PC-9 (cell line): ENCODE data around the gene FYN. TPM values are rescaled to one million over a fixed set of nuclear protein-coding genes. Genes with fewer than 3 reads are reported as not detected.

Source experiments
- BruUV-seq: library from RNA; stranded (reverse); fragments of 400-500 nt; replicated peaks from 2 replicates; lab custom pipeline; 2021; lab: Mats Ljungman, UMichigan
- CTCF ChIA-PET: fragments of 300-600 bp; sonication (Branson Sonifier 250); formaldehyde crosslinking; loops from one replicate; lab custom pipeline; 2022; ENCODE audit warnings: antibody characterized with exemption; lab: Charles Lee
- POLR2A ChIA-PET: fragments of 300-600 bp; sonication (Branson Sonifier 250); formaldehyde crosslinking; loops from one replicate; lab custom pipeline; 2022; ENCODE audit warnings: antibody characterized with exemption; ENCODE audit not compliant: unreplicated experiment; lab: Charles Lee
- DNase-seq, 2 experiments: peaks; one replicate each; pipeline versions ENCODE4 v3.0.0 to v3.0.0-alpha.2; 2015 to 2022; ENCODE audit warnings: mixed read lengths in 1 of 2
- H2AFZ ChIP-seq: fragments of 200-600 bp; sonication (generic); 2 replicates; pipeline ENCODE4 v1.8.1; 2017; ENCODE audit warnings: antibody characterized with exemption
- H3F3A ChIP-seq: fragments of 200-600 bp; sonication (generic); 2 replicates; pipeline ENCODE4 v1.8.1; 2017; ENCODE audit warnings: antibody characterized with exemption, mild to moderate bottlenecking, low read depth; ENCODE audit not compliant: insufficient read depth
- H3K27ac ChIP-seq: fragments of 200-600 bp; sonication (generic); 2 replicates; pipeline ENCODE4 v1.6.1; 2016; ENCODE audit warnings: mixed run types
- H3K27me3 ChIP-seq: fragments of 200-600 bp; sonication (generic); 2 replicates; pipeline ENCODE4 v1.6.1; 2016; ENCODE audit warnings: low read depth, mixed run types; ENCODE audit not compliant: insufficient read depth
- H3K36me3 ChIP-seq: fragments of 200-600 bp; sonication (generic); 2 replicates; pipeline ENCODE4 v1.6.1; 2016; ENCODE audit warnings: low read depth, mixed run types
- H3K4me1 ChIP-seq: fragments of 200-600 bp; sonication (generic); replicated peaks from 2 replicates; pipeline ENCODE4 v1.6.1; 2016; ENCODE audit warnings: mixed run types; ENCODE audit not compliant: insufficient read depth
- H3K4me2 ChIP-seq: fragments of 200-600 bp; sonication (generic); 2 replicates; pipeline ENCODE4 v1.6.1; 2017; ENCODE audit warnings: mixed run types
- H3K4me3 ChIP-seq: fragments of 200-600 bp; sonication (generic); 2 replicates; pipeline ENCODE4 v1.6.1; 2016; ENCODE audit warnings: mixed run types
- H3K79me2 ChIP-seq: fragments of 200-600 bp; sonication (generic); 2 replicates; pipeline ENCODE4 v1.6.1; 2017; ENCODE audit warnings: low read depth, mixed run types
- H3K9me2 ChIP-seq: fragments of 200-600 bp; sonication (generic); 2 replicates; pipeline ENCODE4 v1.8.1; 2017; ENCODE audit warnings: mild to moderate bottlenecking; ENCODE audit not compliant: insufficient read depth
- H3K9me3 ChIP-seq: fragments of 200-600 bp; sonication (generic); 2 replicates; pipeline ENCODE4 v1.8.1; 2016; ENCODE audit warnings: low read depth; ENCODE audit not compliant: insufficient read depth
- H4K20me1 ChIP-seq: fragments of 200-600 bp; sonication (generic); 2 replicates; pipeline ENCODE4 v1.8.1; 2017; ENCODE audit not compliant: insufficient read depth
- CTCF ChIP-seq: fragments of 200-600 bp; sonication (generic); conservative IDR thresholded peaks from 2 replicates; pipeline ENCODE4 v1.6.1; 2017; ENCODE audit warnings: mixed run types, antibody characterized with exemption, mild to moderate bottlenecking, moderate library complexity
- EZH2 ChIP-seq: fragments of 200-600 bp; sonication (generic); IDR thresholded peaks from 2 replicates; pipeline ENCODE4 v1.8.0; 2017; ENCODE audit warnings: antibody characterized with exemption, low read depth
- intact Hi-C: fragments of 100-400 bp; cut with micrococcal nuclease; formaldehyde crosslinking; loops from one replicate; pipeline ENCODE4 v1.10.0; 2022; ENCODE audit not compliant: unreplicated experiment
- total RNA-seq: library from RNA; stranded (reverse); gene quantifications from 2 replicates; pipeline ENCODE4 v1.2.3, GENCODE V29; 2021

FYN gene
- total RNA-seq, 1 experiment from 2014 or later: 53.3 TPM

- CTCF ChIA-PET: no interaction called here
- Histone ChIP-seq H3K4me3 (no peak overlapping the region), H3K27ac (no peak overlapping the region), H3K27me3 (no peaks in the 10 kb centered on the region), H3K4me2 (no peak overlapping the region), H2AFZ (no peak overlapping the region), H3K36me3 (no peaks in the 10 kb centered on the region), H3K9me2 (no peaks in the 10 kb centered on the region), H3K9me3 (no peaks in the 10 kb centered on the region), H3K4me1 (0 out of 2 replicates have a peak, but pooled peaks cover 5% of the 10 kb centered on the region), H3F3A (no peaks in the 10 kb centered on the region; the same call in 1 of the 2 replicates), H3K79me2 (no peaks in the 10 kb centered on the region), H4K20me1 (no peaks in the 10 kb centered on the region)
- BruUV-seq: no TSS peak
- no peak for DNase-seq
- TF ChIP-seq CTCF (no peak), EZH2 (no peak)
- POLR2A ChIA-PET: interaction anchor here (0.6 kb wide), 1 partner anchor 1917 kb away, joined by 10 read pairs; no protein-coding TSS in a partner anchor
- intact Hi-C loops: loop anchor here (5.0 kb wide), 1 partner anchor 83 kb away; no protein-coding TSS in a partner anchor
Observed at GRCh38 chr6:111714416-111715270, 158.6 kb downstream of the FYN start.

- Histone ChIP-seq H3K36me3 (no peaks in the 10 kb centered on the region), H3K27me3 (no peaks in the 10 kb centered on the region), H2AFZ (no peak overlapping the region), H4K20me1 (no peaks in the 10 kb centered on the region), H3K9me3 (no peaks in the 10 kb centered on the region), H3K4me1 (0 out of 2 replicates have a peak, but pooled peaks cover 5% of the 10 kb centered on the region), H3K4me3 (no peak overlapping the region), H3K4me2 (no peak overlapping the region), H3K27ac (no peak overlapping the region), H3F3A (no peaks in the 10 kb centered on the region; the same call in 1 of the 2 replicates), H3K79me2 (no peaks in the 10 kb centered on the region), H3K9me2 (no peaks in the 10 kb centered on the region)
- CTCF ChIA-PET: no interaction called here
- TF ChIP-seq EZH2 (no peak), CTCF (no peak)
- BruUV-seq: no TSS peak
- no peak for DNase-seq
- intact Hi-C loops: loop anchor here (5.0 kb wide), 1 partner anchor 83 kb away; no protein-coding TSS in a partner anchor
- POLR2A ChIA-PET: interaction anchor here (0.6 kb wide), 1 partner anchor 1918 kb away, joined by 10 read pairs; no protein-coding TSS in a partner anchor
Observed at GRCh38 chr6:111713811-111714210, 159.4 kb downstream of the FYN start.

- no peak overlapping the region for H3K4me2 ChIP-seq
- 0 out of 2 replicates have a peak, but pooled peaks cover 5% of the 10 kb centered on the region for H3K4me1 ChIP-seq
- no peak for DNase-seq
- intact Hi-C loops: loop anchor here (5.0 kb wide), 1 partner anchor 84 kb away; no protein-coding TSS in a partner anchor
- no peaks in the 10 kb centered on the region for H3K9me3 ChIP-seq
- no peak overlapping the region for H3K27ac ChIP-seq
- CTCF ChIA-PET: no interaction called here
- POLR2A ChIA-PET: no interaction called here
- no peak overlapping the region for H2AFZ ChIP-seq
- no peaks in the 10 kb centered on the region for H3K9me2 ChIP-seq
- no TSS peak for BruUV-seq
- H3K36me3 ChIP-seq: no peaks in the 10 kb centered on the region
- no peak overlapping the region for H3K4me3 ChIP-seq
- H3K27me3 ChIP-seq: no peaks in the 10 kb centered on the region
- H4K20me1 ChIP-seq: no peaks in the 10 kb centered on the region
- H3K79me2 ChIP-seq: no peaks in the 10 kb centered on the region
- TF ChIP-seq CTCF (no peak), EZH2 (no peak)
- H3F3A ChIP-seq: no peaks in the 10 kb centered on the region; the same call in 1 of the 2 replicates
Observed at GRCh38 chr6:111713236-111713635, 160.0 kb downstream of the FYN start.
